Adrenal gland (tissue), 5 donors: ENCODE measurements around the gene CHURC1.

Source experiments
- POLR2A ChIP-seq, 2 donors: fragments of 450-650 bp; IDR thresholded peaks; one replicate each; pipeline ENCODE4 v1.6.1; 2017; ENCODE audit warnings: antibody characterized with exemption in 2 of 2, mild to moderate bottlenecking in 2 of 2, moderate library complexity in 1 of 2
- TF ChIP-seq, protein P1 (sequence below), 6 experiments: fragments of 450-650 bp in 4 of 6; fragments of 200-600 bp in 2 of 6; sonication (generic) in 1 of 6; IDR thresholded peaks; 1 replicate in 5 of 6; 2 replicates in 1 of 6; pipeline versions ENCODE4 v1.5.1 to v1.8.0; 2016 to 2021; ENCODE audit warnings: antibody characterized with exemption in 6 of 6, mild to moderate bottlenecking in 2 of 6, moderate library complexity in 1 of 6
- donor health status: DM: no; HTN: no; CAD: no.

- TF ChIP-seq, protein P1, sequence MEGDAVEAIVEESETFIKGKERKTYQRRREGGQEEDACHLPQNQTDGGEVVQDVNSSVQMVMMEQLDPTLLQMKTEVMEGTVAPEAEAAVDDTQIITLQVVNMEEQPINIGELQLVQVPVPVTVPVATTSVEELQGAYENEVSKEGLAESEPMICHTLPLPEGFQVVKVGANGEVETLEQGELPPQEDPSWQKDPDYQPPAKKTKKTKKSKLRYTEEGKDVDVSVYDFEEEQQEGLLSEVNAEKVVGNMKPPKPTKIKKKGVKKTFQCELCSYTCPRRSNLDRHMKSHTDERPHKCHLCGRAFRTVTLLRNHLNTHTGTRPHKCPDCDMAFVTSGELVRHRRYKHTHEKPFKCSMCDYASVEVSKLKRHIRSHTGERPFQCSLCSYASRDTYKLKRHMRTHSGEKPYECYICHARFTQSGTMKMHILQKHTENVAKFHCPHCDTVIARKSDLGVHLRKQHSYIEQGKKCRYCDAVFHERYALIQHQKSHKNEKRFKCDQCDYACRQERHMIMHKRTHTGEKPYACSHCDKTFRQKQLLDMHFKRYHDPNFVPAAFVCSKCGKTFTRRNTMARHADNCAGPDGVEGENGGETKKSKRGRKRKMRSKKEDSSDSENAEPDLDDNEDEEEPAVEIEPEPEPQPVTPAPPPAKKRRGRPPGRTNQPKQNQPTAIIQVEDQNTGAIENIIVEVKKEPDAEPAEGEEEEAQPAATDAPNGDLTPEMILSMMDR (IDR thresholded peaks at IDR 0.05), result no peak
- TF ChIP-seq POLR2A (IDR thresholded peaks at IDR 0.05), result no peak
Observed at GRCh38 chr14:64865992-64866391, 48.3 kb upstream of the CHURC1 start.
